Stomach smooth muscle (tissue), 2 donors: ENCODE measurements around the gene PPP1R2C.

Source experiments
- H3K27ac ChIP-seq: one replicate; pipeline ENCODE4 v1.7.0; 2013; ENCODE audit warnings: mild to moderate bottlenecking, low read length, inconsistent platforms
- H3K27me3 ChIP-seq, 2 donors: one replicate each; pipeline ENCODE4 v1.7.0; 2013; ENCODE audit warnings: low read length in 2 of 2; ENCODE audit not compliant: insufficient read depth in 2 of 2, control insufficient read depth in 1 of 2
- H3K36me3 ChIP-seq, 2 donors: one replicate each; pipeline ENCODE4 v1.7.0; 2013; ENCODE audit warnings: low read length in 2 of 2; ENCODE audit not compliant: control insufficient read depth in 2 of 2, insufficient read depth in 2 of 2
- H3K4me1 ChIP-seq: one replicate; pipeline ENCODE4 v1.7.0; 2013; ENCODE audit warnings: low read length; ENCODE audit not compliant: control insufficient read depth, insufficient read depth
- H3K4me3 ChIP-seq, 2 donors: one replicate each; pipeline ENCODE4 v1.7.0; 2013; ENCODE audit warnings: low read length in 2 of 2
- H3K9ac ChIP-seq, 2 donors: one replicate each; pipeline ENCODE4 v1.7.0; 2013; ENCODE audit warnings: low read length in 2 of 2, mild to moderate bottlenecking in 1 of 2
- H3K9me3 ChIP-seq, 2 donors: one replicate each; pipeline ENCODE4 v1.7.0; 2013; ENCODE audit warnings: low read length in 2 of 2; ENCODE audit not compliant: control insufficient read depth in 2 of 2
- donor health status: healthy.
- donor health status: Pancreatic carcinoma.

The PPP1R2C gene

GRCh38 chrX:42778096-42778495 lies at the start of gene PPP1R2C:
TSS of gene PPP1R2C (minus strand) at chrX:42778163. CDS start at chrX:42778079, 84 bp downstream.
- H3K27me3 ChIP-seq = peaks cover 0 to 7% of the 10 kb centered on the region in 2 donors
- no peaks in the 10 kb centered on the region for H3K9me3 ChIP-seq
- H3K9ac ChIP-seq = no peak within 1 kb of the TSS
- H3K4me3 ChIP-seq = no peak within 1 kb of the TSS
- no peak within 1 kb of the TSS for H3K27ac ChIP-seq
- H3K36me3 ChIP-seq = no peaks in the 10 kb centered on the region
- no peaks in the 10 kb centered on the region for H3K4me1 ChIP-seq

DNA sequence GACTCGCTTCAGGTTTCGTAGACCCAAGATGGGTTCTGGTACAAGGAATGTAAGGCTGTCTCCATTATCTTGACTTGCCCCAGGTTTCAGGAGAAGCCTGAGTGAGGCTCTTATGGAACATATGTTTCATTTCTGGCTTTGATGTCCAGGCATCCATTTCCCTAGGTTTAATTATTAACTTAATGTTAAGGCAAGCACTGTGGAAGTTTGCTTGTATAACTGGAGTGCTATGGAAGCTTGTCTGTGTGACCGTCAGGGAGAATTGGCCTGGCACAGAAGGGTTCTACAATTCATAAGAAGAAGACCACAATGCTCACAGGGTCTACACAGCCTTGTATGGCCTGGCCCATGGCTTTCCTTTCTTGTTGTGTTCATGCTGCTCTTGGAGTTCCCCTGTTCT lies 47.2 kb upstream of the PPP1R2C start:
- no peaks in the 10 kb centered on the region for H3K36me3 ChIP-seq
- H3K9me3 ChIP-seq = peaks cover 0 to 4% of the 10 kb centered on the region in 2 donors
- no peaks in the 10 kb centered on the region for H3K4me1 ChIP-seq
- no peak overlapping the region for H3K4me3 ChIP-seq
- no peak overlapping the region for H3K9ac ChIP-seq
- no peaks in the 10 kb centered on the region for H3K27me3 ChIP-seq
- H3K27ac ChIP-seq = no peak overlapping the region

GRCh38 chrX:42824541-42824940 lies 46.6 kb upstream of the PPP1R2C start:
- Histone ChIP-seq H3K4me1 (no peaks in the 10 kb centered on the region), H3K4me3 (no peak overlapping the region), H3K9ac (no peak overlapping the region), H3K27ac (no peak overlapping the region), H3K9me3 (peaks cover 0 to 1% of the 10 kb centered on the region in 2 donors), H3K27me3 (no peaks in the 10 kb centered on the region), H3K36me3 (no peaks in the 10 kb centered on the region)

- H3K9ac ChIP-seq = no peak overlapping the region
- no peaks in the 10 kb centered on the region for H3K36me3 ChIP-seq
- H3K27ac ChIP-seq = no peak overlapping the region
- H3K4me3 ChIP-seq = no peak overlapping the region
- H3K4me1 ChIP-seq = no peaks in the 10 kb centered on the region
- H3K27me3 ChIP-seq = no peaks in the 10 kb centered on the region
- no peaks in the 10 kb centered on the region for H3K9me3 ChIP-seq
Observed at GRCh38 chrX:42823443-42823842, 45.5 kb upstream of the PPP1R2C start.

DNA sequence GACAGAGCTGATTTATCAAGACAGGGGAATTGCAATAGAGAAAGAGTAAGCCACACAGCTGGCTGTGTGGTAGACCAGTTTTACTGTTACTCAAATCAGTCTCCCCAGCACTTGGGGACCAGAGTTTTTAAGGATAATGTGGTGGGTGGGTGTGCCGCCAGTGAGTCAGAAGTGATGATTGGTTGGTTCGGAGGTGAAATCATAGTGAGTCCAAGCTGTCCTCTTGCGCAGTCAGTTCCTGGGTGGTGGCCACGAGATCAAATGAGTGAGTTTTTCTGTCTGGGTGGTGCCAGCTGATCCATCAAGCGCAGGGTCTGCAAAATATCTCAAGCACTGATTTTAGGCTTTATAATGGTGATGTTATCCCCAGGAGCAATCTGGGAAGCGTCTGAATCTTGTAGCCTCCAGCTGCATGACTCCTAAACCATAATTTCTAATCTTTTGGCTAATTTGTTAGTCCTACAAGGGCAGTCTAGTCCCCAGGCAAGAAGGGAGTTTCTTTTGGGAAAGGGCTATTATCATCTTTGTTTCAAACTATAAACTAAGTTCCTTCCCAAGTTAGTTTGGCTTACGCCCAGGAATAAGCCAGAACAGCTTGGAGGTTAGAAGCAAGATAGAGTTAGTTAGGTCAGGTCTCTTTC lies 44.0 kb upstream of the PPP1R2C start:
- H3K36me3 ChIP-seq = no peaks in the 10 kb centered on the region
- H3K27me3 ChIP-seq = no peaks in the 10 kb centered on the region
- H3K27ac ChIP-seq = no peak overlapping the region
- H3K9ac ChIP-seq = no peak overlapping the region
- no peak overlapping the region for H3K4me3 ChIP-seq
- no peaks in the 10 kb centered on the region for H3K4me1 ChIP-seq
- H3K9me3 ChIP-seq = no peaks in the 10 kb centered on the region

DNA sequence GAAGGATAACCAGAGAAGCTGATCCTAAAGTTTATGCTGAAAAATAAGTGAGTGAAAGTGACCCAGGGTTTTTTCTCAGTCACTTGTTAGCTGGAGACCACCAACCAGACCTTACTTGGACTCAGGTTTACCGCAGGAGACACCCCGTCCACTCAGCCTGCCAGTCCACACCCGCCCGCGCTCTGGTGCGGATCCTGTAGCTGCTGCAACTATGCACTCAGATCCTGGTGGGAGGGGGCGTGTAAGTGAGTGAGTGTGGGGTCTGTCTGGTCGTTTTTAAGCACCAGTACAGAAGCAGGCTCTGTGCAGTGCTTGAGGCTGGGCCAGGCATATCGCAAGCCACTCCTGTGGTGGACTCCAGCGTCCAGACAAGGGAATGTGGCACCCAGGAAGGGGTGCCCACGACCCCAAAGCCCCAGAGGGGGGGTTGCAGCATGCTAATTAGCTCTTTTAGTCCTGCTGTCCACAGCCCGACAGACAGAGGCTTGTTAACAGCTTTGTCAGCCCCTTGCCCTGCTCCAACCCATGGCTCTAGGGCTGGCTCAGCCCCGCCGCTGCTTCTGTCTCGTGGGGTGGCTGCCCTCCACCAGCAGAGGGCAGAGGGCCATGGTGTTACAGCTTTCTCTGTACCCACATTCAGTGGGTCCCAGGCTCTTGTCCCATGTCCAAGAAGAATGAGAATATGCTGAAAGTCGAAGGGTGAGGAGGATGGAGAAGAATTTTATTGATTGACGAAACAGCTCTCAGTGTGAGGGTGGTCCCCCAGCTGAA lies 40.4 kb upstream of the PPP1R2C start:
- Histone ChIP-seq H3K9me3 (peaks cover 0 to 9% of the 10 kb centered on the region in 2 donors), H3K9ac (no peak overlapping the region), H3K4me1 (no peaks in the 10 kb centered on the region), H3K27me3 (no peaks in the 10 kb centered on the region), H3K36me3 (no peaks in the 10 kb centered on the region), H3K4me3 (no peak overlapping the region), H3K27ac (no peak overlapping the region)

- no peaks in the 10 kb centered on the region for H3K4me1 ChIP-seq
- no peak overlapping the region for H3K9ac ChIP-seq
- no peak overlapping the region for H3K4me3 ChIP-seq
- no peak overlapping the region for H3K27ac ChIP-seq
- H3K36me3 ChIP-seq = no peaks in the 10 kb centered on the region
- no peaks in the 10 kb centered on the region for H3K27me3 ChIP-seq
- H3K9me3 ChIP-seq = peaks cover 0 to 6% of the 10 kb centered on the region in 2 donors
Observed at GRCh38 chrX:42809569-42809968, 31.6 kb upstream of the PPP1R2C start.

GRCh38 chrX:42807393-42807792 lies 29.4 kb upstream of the PPP1R2C start:
- H3K36me3 ChIP-seq = no peaks in the 10 kb centered on the region
- H3K4me3 ChIP-seq = no peak overlapping the region
- no peaks in the 10 kb centered on the region for H3K27me3 ChIP-seq

GRCh38 chrX:42804524-42804923 lies 26.6 kb upstream of the PPP1R2C start:
- H3K9me3 ChIP-seq = no peaks in the 10 kb centered on the region
- no peak overlapping the region for H3K27ac ChIP-seq
- H3K4me3 ChIP-seq = no peak overlapping the region
- H3K36me3 ChIP-seq = no peaks in the 10 kb centered on the region
- no peaks in the 10 kb centered on the region for H3K4me1 ChIP-seq
- no peak overlapping the region for H3K9ac ChIP-seq
- H3K27me3 ChIP-seq = peaks cover 0 to 2% of the 10 kb centered on the region in 2 donors

More at GRCh38 chrX:42807393-42807792, 29.4 kb upstream of the PPP1R2C start:
- no peaks in the 10 kb centered on the region for H3K9me3 ChIP-seq
- no peaks in the 10 kb centered on the region for H3K4me1 ChIP-seq
- no peak overlapping the region for H3K9ac ChIP-seq
- no peak overlapping the region for H3K27ac ChIP-seq

GRCh38 chrX:42803320-42803719 lies 25.4 kb upstream of the PPP1R2C start:
- peaks cover 0 to 2% of the 10 kb centered on the region in 2 donors for H3K27me3 ChIP-seq
- no peak overlapping the region for H3K27ac ChIP-seq
- no peaks in the 10 kb centered on the region for H3K36me3 ChIP-seq
- H3K4me3 ChIP-seq = no peak overlapping the region
- no peak overlapping the region for H3K9ac ChIP-seq
- no peaks in the 10 kb centered on the region for H3K4me1 ChIP-seq
- H3K9me3 ChIP-seq = no peaks in the 10 kb centered on the region
